Activated CD4-positive, alpha-beta T cell treated with anti-CD3 and anti-CD28 coated beads, Interleukin-10, Interleukin-2, amounts not matched to agents 100 ng/mL and 50 ng/mL, durations not matched to agents 16 hours and 8 hours (primary cell): ENCODE data around the gene MORC1.
A peak's percentile ranks its signal among the peaks of the same experiment; 100 is the strongest.
"Not testable (repeated sequence)": the region's sequence is repeated elsewhere in the genome, so short reads cannot be mapped to it uniquely, and the experiment has no call there.

Experiments used
- DNase-seq: peaks from one replicate; pipeline ENCODE4 v3.0.0-alpha.2; 2020

The MORC1 gene

DNA sequence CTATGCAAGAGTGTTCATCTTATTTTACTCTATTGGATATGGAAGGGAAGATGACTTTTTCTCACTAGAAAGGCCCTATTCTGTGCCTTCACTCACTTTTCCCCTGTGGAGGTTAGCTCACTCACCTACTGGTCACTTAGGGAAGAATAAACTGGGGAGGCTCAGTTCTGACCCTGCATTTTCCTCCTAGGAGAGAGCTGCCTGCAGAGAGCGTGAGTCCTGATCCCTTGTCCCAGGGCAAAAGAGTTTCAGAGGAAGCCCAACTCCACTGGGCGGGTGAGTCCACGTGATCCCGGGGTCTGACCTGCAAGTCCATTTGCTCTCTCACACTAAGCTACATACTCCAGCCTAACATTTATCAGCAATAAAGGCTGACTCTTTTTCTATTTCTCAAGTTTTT is 8.4 kb downstream of the MORC1 start:
- DNase-seq: no peak

DNA sequence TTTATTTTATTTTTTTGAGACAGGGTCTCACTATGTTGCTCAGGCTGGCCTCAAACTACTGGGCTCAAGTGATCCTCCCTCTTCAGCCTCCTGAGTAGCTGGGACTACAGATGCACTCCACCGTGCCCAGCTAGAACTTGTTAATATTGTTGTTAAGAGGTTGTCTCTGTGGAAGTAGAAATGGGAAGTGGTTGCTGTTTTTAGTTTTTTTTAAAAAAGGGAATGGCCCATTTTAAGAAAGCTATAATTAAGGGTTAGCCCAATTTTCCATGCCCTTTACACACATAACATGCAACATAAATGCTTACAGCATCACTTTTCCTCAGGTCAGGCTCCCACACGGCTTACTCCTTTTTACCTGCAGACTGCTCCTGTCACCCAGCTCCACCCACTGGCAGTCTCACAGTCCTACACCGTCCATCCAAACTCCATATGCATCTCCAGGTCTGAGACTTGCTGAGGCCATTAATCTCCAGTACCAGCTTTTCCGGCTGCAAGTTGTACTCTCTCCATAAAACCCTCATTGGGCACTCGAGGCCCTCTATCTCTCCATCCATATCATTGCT is 19.8 kb downstream of the MORC1 start:
- DNase-seq: no peak

DNA sequence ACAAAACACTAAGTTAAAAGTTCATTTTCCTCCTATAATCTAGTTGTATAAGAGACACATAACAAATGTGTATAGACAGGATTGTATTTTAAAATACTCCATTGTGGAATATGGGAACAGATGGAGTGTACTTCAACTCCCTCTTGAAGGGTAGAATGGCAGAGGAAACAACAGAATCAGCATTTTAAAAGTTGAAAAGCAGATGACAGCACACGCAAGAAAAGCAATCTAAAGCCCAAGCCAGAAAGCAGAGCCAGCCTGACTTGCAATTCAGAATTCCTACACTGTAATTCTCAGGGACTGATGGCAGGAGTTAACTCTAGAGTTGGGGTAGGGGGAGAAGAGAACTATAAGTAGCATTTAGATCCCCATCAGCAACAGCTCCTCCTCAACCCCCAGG is 22.8 kb downstream of the MORC1 start:
- DNase-seq: no peak

DNA sequence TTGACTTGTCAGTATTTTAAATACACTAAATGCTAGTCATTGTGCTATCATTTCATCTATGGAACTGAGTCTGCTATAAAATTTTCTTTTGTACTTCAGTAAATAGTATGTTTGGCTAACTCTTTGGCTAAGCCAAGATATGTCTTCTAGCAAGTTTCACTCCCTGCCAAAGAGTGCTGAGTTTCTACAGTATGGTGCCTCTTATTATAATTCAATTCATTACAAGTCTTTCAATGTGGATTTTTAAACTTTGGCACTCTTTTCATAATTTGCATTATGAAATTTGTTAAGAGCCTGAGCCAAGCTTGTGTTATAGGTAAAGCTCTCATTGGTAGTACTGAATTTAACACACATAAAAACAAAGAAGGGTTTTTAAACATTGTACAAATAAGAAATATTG is 24.4 kb downstream of the MORC1 start:
- no peak for DNase-seq

DNA sequence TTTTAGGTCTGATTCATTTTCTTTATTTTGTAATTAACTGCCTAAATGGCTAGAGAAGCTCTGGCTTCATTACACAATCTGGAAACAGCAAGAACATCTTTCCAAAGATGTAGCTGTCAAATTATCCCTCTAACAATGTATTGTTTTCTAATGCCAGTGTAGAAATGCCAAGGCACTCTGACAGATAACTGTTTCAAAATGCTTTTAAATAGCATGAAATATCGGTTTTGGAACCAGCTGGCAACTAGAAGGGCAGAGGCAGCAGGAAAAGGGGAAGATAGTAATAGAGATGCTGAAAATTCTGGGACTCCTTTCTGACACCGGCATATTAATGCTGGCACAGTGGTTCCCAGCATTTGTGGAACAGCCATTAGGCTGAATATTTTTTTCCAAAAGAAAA is 26.1 kb downstream of the MORC1 start:
- no peak for DNase-seq

DNA sequence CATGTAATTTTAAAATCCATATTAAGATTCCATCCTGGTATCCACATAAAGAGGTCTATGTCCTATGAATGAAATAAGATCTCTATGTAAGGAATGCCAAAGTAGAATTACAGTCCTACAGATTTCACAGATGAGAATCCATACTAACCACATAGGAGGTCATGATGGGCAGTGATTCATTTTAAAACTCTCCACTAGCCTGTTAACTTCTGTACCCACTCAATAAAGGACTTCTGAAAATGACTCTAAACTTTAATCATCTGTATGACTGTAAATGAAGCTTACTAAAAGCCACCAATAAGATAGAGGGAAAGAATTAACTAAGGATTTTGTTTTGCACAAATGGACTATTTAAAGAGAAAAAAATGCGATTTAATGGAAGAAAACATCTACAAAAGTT is 28.7 kb downstream of the MORC1 start:
- DNase-seq: peak; percentile 15

DNA sequence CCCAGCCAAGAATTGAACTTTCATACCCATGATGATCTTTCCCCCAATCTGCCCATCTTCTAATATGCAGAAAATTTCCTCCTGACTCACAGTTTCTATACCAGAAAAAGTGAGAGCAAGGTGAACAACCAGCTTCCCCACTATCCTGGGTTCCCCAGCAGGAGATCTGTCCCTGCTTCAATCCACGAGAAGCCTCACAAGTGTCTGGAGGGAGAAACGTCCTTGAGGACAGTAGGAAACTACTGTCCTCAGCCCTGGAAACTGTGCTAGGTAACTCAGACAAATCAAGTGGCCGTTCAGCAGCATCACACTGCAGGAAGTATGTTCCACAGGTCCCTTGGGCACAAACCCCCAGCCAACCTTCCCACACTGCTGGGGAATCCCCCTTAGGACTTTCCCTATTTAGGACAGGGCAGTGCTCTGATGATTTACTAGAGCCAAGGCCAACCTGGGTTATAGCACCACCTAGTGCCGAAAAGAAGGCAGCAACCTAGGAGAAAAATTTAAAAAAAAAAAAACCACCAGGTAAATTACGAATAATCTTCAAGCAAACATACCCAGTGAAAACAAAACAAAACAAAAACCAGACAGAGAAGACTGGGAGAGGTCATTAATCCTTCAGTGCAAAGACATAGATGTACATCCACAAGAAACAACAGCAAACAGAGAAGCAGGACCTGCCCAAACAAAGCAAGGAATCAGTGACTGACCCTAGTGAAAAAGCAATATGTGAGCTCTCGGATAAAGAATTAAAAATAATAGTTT is 36.0 kb downstream of the MORC1 start:
- peak; percentile 46 for DNase-seq

DNA sequence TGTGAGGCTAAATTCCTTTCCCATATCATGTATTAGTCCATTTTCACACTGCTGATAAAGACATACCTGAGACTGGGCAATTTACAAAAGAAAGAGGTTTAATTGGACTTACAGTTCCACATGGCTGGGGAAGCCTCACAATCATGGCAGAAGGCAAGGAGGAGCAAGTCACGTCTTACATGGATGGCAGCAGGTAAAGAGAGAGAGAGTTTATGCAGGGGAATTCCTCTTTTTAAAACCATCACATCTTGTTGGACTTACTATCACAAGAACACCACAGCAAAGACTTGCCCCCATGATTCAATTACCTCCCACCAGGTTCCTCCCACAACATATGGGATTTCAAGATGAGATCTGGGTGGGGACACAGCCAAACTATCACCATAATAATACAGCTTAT is 37.8 kb downstream of the MORC1 start:
- not testable (repeated sequence) for DNase-seq

DNA sequence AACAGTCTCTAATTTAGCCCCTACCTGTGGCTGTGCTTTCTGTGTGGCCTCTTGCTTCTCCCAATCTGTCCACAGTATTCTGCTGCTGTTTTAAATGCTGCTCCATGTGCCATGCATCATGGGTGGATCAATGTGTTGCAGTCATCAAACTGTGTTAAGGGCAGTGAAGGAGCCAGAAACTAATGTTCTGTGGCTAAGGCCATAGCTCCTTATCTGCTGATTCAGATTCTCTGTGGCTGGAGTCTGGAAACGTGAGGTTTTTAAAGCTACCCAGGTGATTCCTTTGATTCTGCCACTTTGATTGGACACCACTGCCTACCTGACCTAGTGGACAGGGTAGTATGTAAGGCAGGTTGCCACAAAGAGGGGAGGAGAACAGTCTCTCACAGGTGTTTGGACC is 44.8 kb downstream of the MORC1 start:
- DNase-seq: no peak

DNA sequence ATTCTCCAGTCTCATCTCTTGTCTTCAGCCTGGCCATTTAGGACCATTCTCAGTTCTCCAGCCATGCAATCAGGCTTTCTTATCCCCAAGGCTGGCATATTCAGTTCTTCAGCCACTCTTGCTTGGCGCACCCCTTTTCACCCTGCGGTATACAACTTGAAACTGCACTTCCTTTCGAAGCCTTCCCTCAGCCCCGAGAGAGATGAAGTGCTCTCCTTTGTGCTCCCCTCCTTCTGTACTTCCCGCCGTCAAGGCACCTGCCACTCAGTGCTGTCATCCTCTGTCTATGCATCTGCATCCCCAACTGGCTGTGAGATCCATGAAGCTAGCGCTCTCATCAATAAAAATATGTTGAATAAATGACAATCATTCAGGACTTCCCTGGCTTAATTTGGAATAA is 45.7 kb downstream of the MORC1 start:
- DNase-seq: peak; percentile 6

DNA sequence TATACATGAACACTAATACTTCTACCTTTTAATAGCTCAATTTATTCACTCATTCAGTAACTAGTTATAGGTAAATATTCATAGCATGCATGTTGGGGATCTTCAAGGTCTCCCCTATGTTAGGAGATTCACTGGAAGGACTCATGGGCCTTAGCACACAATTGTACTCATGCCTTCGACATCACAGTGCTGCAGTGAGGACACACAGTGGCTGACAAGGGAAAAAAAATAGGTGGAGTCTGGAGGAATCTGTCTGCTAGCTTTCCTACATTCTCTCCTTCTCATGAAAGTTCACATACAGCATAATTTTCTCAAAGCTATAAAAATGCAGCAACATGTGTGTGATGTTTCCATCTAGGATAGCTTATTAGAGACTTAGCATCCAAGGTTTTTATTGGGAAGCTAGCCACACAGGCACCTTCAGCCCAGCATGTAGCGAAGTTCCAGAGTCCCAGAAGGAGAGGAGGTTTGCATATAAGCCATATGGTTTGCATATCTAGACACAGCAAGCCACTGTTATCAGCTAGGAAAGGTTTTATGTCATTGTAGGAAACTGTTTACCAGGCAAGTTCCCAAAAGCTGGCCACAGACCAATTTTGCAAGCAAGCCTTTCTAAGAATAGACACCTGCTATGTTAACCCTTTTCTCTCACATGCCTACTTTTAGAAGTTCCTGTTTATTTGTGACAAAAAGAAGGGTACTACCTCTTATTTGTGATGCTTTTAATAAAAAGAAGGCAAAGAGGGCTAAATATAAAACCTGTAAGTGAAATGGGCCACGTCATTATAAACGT is 46.4 kb downstream of the MORC1 start:
- no peak for DNase-seq

DNA sequence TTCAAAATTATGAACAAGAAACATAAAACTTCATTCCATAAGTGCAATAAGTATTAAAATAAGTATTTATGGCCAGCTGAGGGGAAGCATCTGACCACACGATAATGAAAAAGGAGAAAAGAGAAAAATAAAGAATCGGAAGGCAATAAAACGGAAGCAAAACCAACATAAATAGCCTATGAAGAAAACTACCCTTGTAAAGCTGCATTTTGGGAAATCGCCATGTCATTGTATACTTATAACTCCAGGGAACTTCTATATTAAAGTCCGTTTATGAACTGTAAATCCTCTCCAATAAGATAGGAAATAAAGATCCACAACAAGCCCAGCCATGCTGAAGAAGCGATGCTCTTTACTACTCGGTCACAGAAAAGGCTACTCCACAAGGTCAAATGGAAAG is 47.7 kb downstream of the MORC1 start:
- no peak for DNase-seq

DNA sequence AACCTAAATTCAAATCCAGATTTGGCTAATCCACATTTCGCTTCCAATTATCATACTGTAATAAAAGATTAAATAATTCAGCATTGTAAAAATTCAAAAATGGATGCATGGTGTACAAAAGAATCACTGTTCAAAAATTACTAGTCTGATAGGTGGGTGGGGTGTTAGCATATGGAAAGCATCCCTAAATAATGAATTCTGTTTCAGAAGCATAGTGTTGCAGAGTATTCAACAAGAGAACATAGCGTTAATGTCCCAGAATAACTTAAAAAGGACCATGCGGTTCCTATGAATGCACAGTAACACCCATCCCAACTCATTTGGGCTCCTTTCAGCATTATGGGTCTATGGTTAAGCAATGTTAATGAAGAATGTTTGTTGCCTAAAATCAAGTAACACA is 51.1 kb downstream of the MORC1 start:
- no peak for DNase-seq

DNA sequence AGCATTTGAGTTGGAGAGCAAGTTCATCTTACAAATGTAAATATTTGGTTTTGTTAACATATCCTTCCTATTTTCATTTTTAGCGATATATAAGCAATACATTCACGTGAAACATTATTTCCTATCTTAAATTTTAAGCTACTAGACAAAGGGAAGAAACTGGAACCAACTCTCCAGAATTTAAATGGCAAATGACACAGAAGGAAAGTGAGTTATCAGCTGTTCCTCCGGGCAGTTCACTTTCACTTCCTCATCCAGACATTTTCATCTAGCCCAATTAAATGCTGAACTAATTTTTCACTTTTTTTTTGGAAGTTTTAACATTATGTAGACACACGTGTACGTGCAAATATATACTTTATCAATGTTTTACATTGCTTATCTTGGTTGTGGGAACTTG is 58.7 kb downstream of the MORC1 start:
- DNase-seq: no peak

DNA sequence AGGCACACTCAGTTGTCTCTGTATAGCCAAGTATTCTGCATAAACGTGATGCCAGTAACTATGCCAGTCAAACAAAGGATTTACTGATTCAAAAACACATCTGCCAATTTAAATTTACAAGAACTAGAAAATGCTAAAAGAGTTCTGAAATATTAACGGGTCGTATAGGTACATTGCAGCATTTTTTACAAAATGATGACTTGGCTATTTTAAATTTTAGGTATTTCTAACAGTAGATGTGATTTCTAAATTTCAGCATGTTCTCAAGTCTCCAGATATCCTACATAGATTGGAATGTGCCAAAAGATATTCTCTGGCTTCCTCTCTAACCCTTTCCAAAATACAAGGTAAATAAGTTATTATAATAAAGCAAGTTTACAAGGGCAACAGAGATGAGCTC is 60.3 kb downstream of the MORC1 start:
- no peak for DNase-seq

DNA sequence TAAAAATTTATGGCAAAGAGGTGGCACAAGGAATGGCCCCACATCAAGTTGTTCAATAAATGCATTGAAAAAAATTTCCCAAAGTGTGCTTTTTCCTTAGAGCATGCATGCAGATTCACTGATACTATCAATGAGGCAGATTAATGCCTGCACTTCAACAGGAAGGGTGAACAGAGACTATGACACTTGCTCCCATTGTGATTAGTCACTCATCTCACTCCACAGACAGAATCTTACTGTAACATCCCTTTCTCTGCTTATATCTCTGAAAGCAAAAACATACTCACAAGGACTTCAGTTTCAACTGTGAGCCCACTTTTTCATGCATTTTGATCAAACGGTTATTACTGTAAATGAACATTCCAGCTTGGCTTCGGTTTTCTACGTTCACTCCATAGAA is 60.9 kb downstream of the MORC1 start:
- no peak for DNase-seq

DNA sequence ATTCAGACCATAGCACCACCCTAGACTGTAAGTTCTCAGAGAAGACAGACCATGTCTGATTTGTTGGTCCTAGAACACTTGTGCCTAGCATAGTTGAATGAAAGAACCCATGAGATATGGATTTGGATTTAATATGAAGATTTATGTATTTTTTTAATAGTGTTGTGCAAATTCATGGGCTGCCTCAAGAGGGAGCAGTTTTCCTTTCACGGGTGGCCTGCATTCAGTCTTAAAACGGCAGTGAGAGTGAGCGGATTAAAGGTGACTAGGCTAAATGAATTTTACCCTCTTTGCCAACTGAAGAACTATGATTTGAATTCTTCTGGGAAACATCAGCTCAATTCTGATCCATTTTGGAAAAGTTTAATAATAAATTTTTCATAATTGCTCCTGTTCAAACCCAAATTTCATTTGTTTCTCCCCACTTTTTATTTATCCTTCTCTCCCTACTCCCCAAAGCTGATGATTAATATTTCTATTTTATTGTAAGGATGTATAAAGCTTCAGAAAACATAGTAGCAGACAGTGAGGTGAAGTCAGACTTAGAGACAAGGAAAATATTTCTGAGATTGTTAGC is 67.3 kb downstream of the MORC1 start:
- peak; percentile 22 for DNase-seq

DNA sequence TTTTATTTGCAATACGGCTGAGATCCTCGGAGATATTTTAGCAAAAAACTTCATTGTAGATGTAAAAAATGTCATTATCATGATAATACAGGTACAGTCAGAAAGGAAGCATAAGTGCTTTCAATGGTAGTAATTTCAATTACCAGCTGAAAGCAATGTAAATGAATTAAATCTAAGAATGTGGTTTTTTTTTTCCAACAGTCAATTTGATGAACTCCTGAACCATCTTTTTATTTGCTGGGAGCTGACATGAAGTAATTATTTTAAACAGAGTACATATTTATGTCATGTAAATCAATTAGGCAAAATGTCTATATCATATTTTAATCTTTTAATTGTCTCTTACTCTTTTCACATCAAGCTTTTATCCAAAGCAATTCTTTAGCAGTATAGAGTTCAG is 70.6 kb downstream of the MORC1 start:
- no peak for DNase-seq

DNA sequence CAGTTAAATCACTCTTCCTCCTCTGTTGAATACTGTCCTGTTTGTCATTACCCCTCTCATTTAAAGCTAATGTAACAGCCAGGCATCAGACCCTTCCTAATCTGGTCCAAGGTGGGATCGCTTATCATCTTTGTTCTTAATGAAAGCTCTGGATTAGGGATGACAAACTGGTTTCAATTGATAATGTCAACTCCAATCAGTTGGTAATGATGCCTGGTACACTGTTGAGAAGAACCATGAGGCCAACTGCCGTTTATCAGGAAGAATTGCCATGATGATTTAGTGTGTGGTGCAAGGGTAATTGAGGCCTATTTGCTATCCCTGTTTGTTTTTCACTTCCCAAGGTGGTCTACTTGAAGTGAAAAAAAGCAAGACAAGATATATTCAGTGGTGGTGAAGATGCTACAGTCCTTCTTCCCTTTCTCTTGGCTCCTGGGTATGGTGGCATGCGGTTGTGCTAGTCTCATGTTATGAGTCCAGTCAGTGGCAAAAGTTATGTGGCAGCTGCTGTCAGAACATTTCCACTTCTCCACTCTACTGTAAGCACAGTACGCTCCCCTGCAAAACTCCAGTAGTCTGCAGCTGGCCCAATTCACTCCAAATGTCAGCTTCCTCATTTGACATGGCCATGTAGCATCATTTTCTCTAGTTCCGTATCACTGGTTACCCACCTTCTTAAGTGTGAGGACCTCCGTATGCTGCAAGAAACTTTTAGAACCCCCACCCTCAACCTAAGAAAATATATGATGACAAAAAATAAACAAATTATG is 72.5 kb downstream of the MORC1 start:
- no peak for DNase-seq

DNA sequence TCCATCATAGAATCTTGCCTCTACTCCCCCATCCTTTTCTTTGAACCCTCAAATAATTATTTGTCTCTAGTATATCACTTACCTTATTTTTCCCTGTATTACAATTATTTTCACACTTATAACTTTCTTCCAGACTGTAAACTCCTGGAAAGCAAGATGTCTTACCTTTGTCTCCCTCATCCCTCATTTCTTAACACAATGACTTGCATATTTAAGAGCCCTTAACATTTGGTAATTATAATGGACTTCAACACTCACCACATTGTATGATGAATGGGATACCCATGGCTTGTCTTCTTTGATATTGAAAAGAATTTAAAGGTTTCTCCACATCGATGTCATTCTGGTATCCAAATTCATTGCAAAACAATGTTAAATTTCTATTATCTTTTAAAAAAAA is 82.9 kb downstream of the MORC1 start:
- no peak for DNase-seq

DNA sequence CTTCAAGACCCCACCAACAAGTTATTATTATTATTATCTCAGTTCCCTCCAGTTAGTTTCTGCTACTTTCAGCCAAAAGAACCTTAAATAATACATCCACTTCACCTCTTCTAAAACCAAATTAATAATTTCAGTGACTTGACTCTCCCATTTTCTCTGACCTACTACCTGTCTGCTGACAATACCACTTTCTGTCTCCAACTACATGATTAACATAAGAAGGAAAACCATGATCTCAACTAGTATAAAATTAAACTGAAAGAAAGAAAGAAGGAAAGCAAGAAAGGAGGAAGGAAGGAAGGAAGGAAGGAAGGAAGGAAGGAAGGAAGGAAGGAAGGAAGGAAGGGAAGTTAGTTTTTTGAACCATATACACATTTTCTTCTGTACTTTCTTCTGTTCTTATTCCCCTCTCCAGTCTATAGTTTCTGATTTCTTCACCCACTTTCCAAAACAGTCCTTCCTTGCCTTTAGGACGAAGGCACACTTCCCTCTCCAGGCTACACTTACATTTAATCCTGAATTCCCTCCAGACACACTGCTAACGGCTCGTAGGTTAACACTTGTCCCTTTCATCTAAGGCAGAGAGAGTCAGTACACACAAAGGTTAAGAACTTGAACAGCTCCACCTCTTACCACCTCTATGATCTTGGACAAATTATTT is 84.8 kb downstream of the MORC1 start:
- no peak for DNase-seq

DNA sequence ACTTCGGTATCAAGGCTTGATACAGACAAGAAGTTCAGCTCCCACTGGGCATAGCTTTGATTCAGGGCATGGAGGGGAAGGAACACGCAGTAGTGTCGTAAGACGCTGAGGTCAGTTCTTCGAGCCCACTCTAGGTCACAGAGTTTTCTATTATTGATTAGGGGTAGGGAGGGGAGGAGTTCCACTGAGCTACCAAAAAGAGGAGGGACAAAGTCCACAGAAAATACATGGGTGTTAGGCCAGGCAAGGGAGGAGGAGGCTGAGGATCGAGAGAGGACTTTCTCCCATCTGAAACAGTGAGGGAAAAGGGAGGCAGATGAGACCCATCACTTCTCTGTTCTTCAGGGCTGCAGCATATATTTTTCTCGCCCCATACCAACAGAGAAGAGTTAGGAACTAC is 89.2 kb downstream of the MORC1 start:
- no peak for DNase-seq

DNA sequence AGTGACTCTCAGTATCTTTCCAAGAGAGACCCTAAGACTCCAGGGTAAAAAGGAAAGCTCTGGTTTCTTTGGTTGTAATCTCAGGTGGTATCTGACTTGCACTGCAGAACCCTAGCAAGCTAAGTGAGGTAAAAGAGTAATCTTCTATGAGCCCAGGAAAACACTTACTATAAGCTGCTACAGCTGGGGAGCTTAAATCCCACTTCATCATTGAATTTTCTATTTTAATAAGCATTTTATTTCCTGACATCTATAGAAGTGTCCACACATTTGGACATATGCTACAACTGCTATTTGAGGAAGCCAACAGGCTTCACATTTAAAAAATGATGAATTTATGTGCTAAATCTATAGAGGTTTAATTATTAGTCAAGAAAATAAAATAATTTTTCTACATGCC is 91.1 kb downstream of the MORC1 start:
- no peak for DNase-seq
